K562 (cell line): Measurements from ENCODE around the gene ZNF148. TPM values are rescaled to one million over a fixed set of nuclear protein-coding genes. Genes with fewer than 3 reads are reported as not detected.

Source experiments
- ATAC-seq: fragments of 200-7000 bp; cut with Tn5 transposase; 3 replicates; pipeline ENCODE4 v1.9.1; 2020; ENCODE audit warnings: moderate library complexity
- BruUV-seq: library from RNA; stranded (reverse); fragments of 400-500 nt; replicated peaks from 2 replicates; lab custom pipeline; 2021; lab: Mats Ljungman, UMichigan
- CTCF ChIA-PET: fragments of 300-600 bp; formaldehyde crosslinking; extraction: SDS; loops from one replicate; lab custom pipeline; 2021; ENCODE audit warnings: low intra/inter-chr PET ratio; lab: Yijun Ruan, JAX
- POLR2A ChIA-PET: fragments of 300-600, 350-650 bp; sonication (Branson Sonifier 250); formaldehyde crosslinking; extraction: SDS; loops from one replicate; lab custom pipeline; 2021; ENCODE audit warnings: antibody characterized with exemption, inconsistent platforms; lab: Yijun Ruan, JAX
- DNase-seq, 4 experiments: peaks; one replicate each; pipeline versions ENCODE4 v3.0.0 to v3.0.0-alpha.2; 2011 to 2018; ENCODE audit warnings: low spot score in 3 of 4, mixed read lengths in 3 of 4; ENCODE audit errors: extremely low read depth in 1 of 4
- FAIRE-seq: peaks from 2 replicates; lab custom pipeline; 2011; peaks lifted over from hg19 to GRCh38; lab: Jason Lieb, UNC
- H2AFZ ChIP-seq: 2 replicates; pipeline ENCODE4 v1.6.0; 2011; ENCODE audit warnings: low read depth, low read length, control low read depth, inconsistent platforms
- H3K27ac ChIP-seq: fragments of 200-600 bp; 3 replicates; pipeline ENCODE4 v1.8.0; 2011; ENCODE audit warnings: low read depth, mild to moderate bottlenecking, control low read depth, inconsistent platforms, low read length, moderate library complexity, mixed read lengths; ENCODE audit errors: extremely low read depth
- H3K27me3 ChIP-seq, 2 experiments: fragments of 300-600 bp in 1 of 2; 2 replicates in 1 of 2; 3 replicates in 1 of 2; pipeline versions ENCODE4 v1.6.0 to v1.8.0; 2011; ENCODE audit warnings: inconsistent platforms in 2 of 2, low read length in 2 of 2, mild to moderate bottlenecking in 1 of 2, mixed read lengths in 1 of 2, moderate library complexity in 1 of 2; ENCODE audit not compliant: control insufficient read depth in 2 of 2, insufficient read depth in 2 of 2
- H3K36me3 ChIP-seq: fragments of 300-600 bp; 3 replicates; pipeline ENCODE4 v1.8.0; 2011; ENCODE audit warnings: mild to moderate bottlenecking, low read length, inconsistent platforms; ENCODE audit not compliant: control insufficient read depth, insufficient read depth
- H3K4me1 ChIP-seq, 2 experiments: fragments of 200-600 bp in 1 of 2; replicated peaks in 1 of 2; 2 replicates in 1 of 2; 3 replicates in 1 of 2; pipeline versions ENCODE4 v1.5.1 to v1.8.0; 2011; ENCODE audit warnings: inconsistent platforms in 2 of 2, low read length in 2 of 2, mild to moderate bottlenecking in 1 of 2, mixed read lengths in 1 of 2, moderate library complexity in 1 of 2; ENCODE audit not compliant: control insufficient read depth in 2 of 2, insufficient read depth in 2 of 2
- H3K4me2 ChIP-seq: 2 replicates; pipeline ENCODE4 v1.6.1; 2011; ENCODE audit warnings: low read length, control low read depth, inconsistent platforms, mixed read lengths; ENCODE audit not compliant: insufficient read depth
- H3K4me3 ChIP-seq: fragments of 200-600 bp; sonication (generic), shearing (Covaris generic); 2 replicates; pipeline ENCODE4 v1.5.1; 2016; ENCODE audit warnings: control low read depth, inconsistent platforms
- H3K79me2 ChIP-seq: fragments of 200-600 bp; 3 replicates; pipeline ENCODE4 v1.8.0; 2011; ENCODE audit warnings: low read length, inconsistent platforms; ENCODE audit not compliant: control insufficient read depth, insufficient read depth
- H3K9ac ChIP-seq, 2 experiments: 2 replicates each; pipeline versions ENCODE4 v1.6.0 to v1.6.1; 2011; ENCODE audit warnings: low read depth in 2 of 2, low read length in 2 of 2, control low read depth in 1 of 2, inconsistent platforms in 1 of 2, mild to moderate bottlenecking in 1 of 2, mixed read lengths in 1 of 2; ENCODE audit not compliant: insufficient read depth in 1 of 2
- H3K9me1 ChIP-seq: one replicate; pipeline ENCODE4 v1.6.0; 2011; ENCODE audit warnings: inconsistent platforms, mild to moderate bottlenecking, low read length, moderate library complexity; ENCODE audit not compliant: control insufficient read depth, insufficient read depth
- H3K9me3 ChIP-seq: replicated peaks from 2 replicates; pipeline ENCODE4 v1.5.1; 2011; ENCODE audit warnings: low read depth, low read length, inconsistent platforms; ENCODE audit not compliant: control insufficient read depth, insufficient read depth
- H4K20me1 ChIP-seq: replicated peaks from 2 replicates; pipeline ENCODE4 v1.6.1; 2011; ENCODE audit warnings: low read length, inconsistent platforms, mixed read lengths; ENCODE audit not compliant: control insufficient read depth, insufficient read depth
- EZH2 ChIP-seq: IDR thresholded peaks from 2 replicates; pipeline ENCODE4 v1.6.1; 2012; ENCODE audit warnings: low read depth, mild to moderate bottlenecking, inconsistent platforms, low read length, borderline replicate concordance
- HDGF ChIP-seq: fragments of 450-650 bp; IDR thresholded peaks from 2 replicates; pipeline ENCODE4 v1.6.1; 2016
- HMG20B ChIP-seq: fragments of 250-450 bp; sonication (Bioruptor Pico); IDR thresholded peaks from 2 replicates; pipeline ENCODE4 v1.5.0; 2021; ENCODE audit warnings: mild to moderate bottlenecking
- MCM5 ChIP-seq: fragments of 450-650 bp; IDR thresholded peaks from 2 replicates; pipeline ENCODE4 v1.6.1; 2016; ENCODE audit warnings: low read depth
- PHF21A ChIP-seq: fragments of 450-650 bp; IDR thresholded peaks from 2 replicates; pipeline ENCODE4 v1.6.1; 2017; ENCODE audit warnings: low read depth, borderline replicate concordance
- RBM15 ChIP-seq: fragments of 200-400 bp; formaldehyde crosslinking; IDR thresholded peaks from 2 replicates; pipeline ENCODE4 v1.6.1; 2018; ENCODE audit warnings: mild to moderate bottlenecking, low read length, moderate library complexity; ENCODE audit not compliant: insufficient read depth
- RFX1 ChIP-seq: fragments of 450-650 bp; IDR thresholded peaks from 2 replicates; pipeline ENCODE4 v1.6.1; 2016; ENCODE audit warnings: mild to moderate bottlenecking, moderate library complexity
- SMAD1 ChIP-seq: fragments of 150-350 bp; IDR thresholded peaks from 2 replicates; pipeline ENCODE4 v1.6.1; 2014; ENCODE audit warnings: low read length, low read depth; ENCODE audit not compliant: partially characterized antibody
- SMARCA4 ChIP-seq: fragments of 450-650 bp; IDR thresholded peaks from 2 replicates; pipeline ENCODE4 v1.6.1; 2016
- SMARCC2 ChIP-seq: fragments of 450-650 bp; IDR thresholded peaks from 2 replicates; pipeline ENCODE4 v1.6.1; 2017; ENCODE audit warnings: antibody characterized with exemption, moderate library complexity, mild to moderate bottlenecking, low read depth
- SRSF3 ChIP-seq: fragments of 200-400 bp; formaldehyde crosslinking; IDR thresholded peaks from 2 replicates; pipeline ENCODE4 v1.6.1; 2016; ENCODE audit warnings: mild to moderate bottlenecking, low read length, moderate library complexity; ENCODE audit not compliant: insufficient read depth
- TAF7 ChIP-seq: fragments of 450-650 bp; IDR thresholded peaks from 2 replicates; pipeline ENCODE4 v1.6.1; 2016; ENCODE audit warnings: missing genetic modification characterization, missing compliant biosample characterization
- U2AF2 ChIP-seq: fragments of 200-400 bp; formaldehyde crosslinking; optimal IDR thresholded peaks from 2 replicates; pipeline ENCODE3; 2017; ENCODE audit warnings: low read depth, mild to moderate bottlenecking, low read length
- ZBTB26 ChIP-seq: fragments of 450-650 bp; formaldehyde crosslinking; IDR thresholded peaks from 2 replicates; pipeline ENCODE4 v1.4.0; 2022; ENCODE audit warnings: missing genetic modification characterization
- ZKSCAN1 ChIP-seq: fragments of 150-350 bp; IDR thresholded peaks from 2 replicates; pipeline ENCODE4 v1.6.1; 2016; ENCODE audit warnings: low read depth, low read length
- ZKSCAN8 ChIP-seq: fragments of 200-800 bp; sonication (Bioruptor generic); IDR thresholded peaks from 2 replicates; pipeline ENCODE4 v1.6.1; 2016; ENCODE audit warnings: missing genetic modification characterization, missing compliant biosample characterization
- ZNF184 ChIP-seq: sonication (generic); formaldehyde crosslinking; IDR thresholded peaks from 2 replicates; pipeline ENCODE4 v1.5.0; 2020; ENCODE audit warnings: missing genetic modification reagents
- ZNF212 ChIP-seq: fragments of 450-650 bp; formaldehyde crosslinking; IDR thresholded peaks from 2 replicates; pipeline ENCODE4 v1.4.0; 2020; ENCODE audit warnings: mild to moderate bottlenecking
- ZNF668 ChIP-seq: fragments of 250-450 bp; sonication (Bioruptor Pico); IDR thresholded peaks from 2 replicates; pipeline ENCODE4 v1.8.0; 2022; ENCODE audit warnings: mild to moderate bottlenecking, inconsistent platforms
- WGBS: fragments of 100-300 bp; shearing (Covaris generic); methylation state at CpG from one replicate; pipeline ENCODE4 v1.1.6; 2016; ENCODE audit warnings: low coverage, mixed read lengths; ENCODE audit not compliant: insufficient coverage; ENCODE audit errors: missing lambda C conversion rate; 5-methylcytosine and 5-hydroxymethylcytosine counted together
- in situ Hi-C: fragments of 300-500 bp; cut with MboI; formaldehyde crosslinking; loops from 4 replicates; pipeline ENCODE4 v1.15.0; 2018; ENCODE audit warnings: inconsistent platforms, mixed read lengths
- intact Hi-C: fragments of 100-400 bp; cut with micrococcal nuclease; formaldehyde crosslinking; loops from 2 replicates; pipeline ENCODE4 v1.14.2; 2022
- polyA plus RNA-seq, 8 experiments: library from polyadenylated mRNA; depleted of rRNA in 4 of 8; stranded (reverse) in 5 of 8; unstranded in 3 of 8; fragments of >200 nt; fragmentation: Nextera tagmentation in 2 of 8; fragmentation: Illumina TruSeq in 1 of 8; extraction: Ambion mirVana in 2 of 8; extraction: Trizol in 1 of 8; gene quantifications; 2 replicates each; pipeline versions ENCODE4 v1.2.1 to v1.2.3, GENCODE V29; 2011 to 2014; ENCODE audit warnings: inconsistent platforms in 1 of 8, missing spikeins in 1 of 8
- total RNA-seq, 7 experiments: library from RNA; depleted of rRNA in 6 of 7; stranded (reverse); fragments of >200 nt in 6 of 7; fragmentation: Illumina TruSeq in 2 of 7; extraction: Trizol in 2 of 7; gene quantifications; 2 replicates each; pipeline versions ENCODE4 v1.2.1 to v1.2.3, GENCODE V29; 2011 to 2021; ENCODE audit warnings: low replicate concordance in 1 of 7

The ZNF148 gene
- total and polyA plus RNA-seq, 9 of the 15 experiments (the other 6 are each of a cell fraction or from before 2014, with no cell fraction given) = 2.7 to 15.1 (median 8.3) TPM

- Histone ChIP-seq H2AFZ (no peak overlapping the region), H3K9me1 (no peaks in the 10 kb centered on the region), H3K9ac (no peak overlapping the region), H3K4me3 (no peak overlapping the region), H3K27me3 (no peaks in the 10 kb centered on the region), H3K36me3 (no peaks in the 10 kb centered on the region), H3K4me1 (no peaks in the 10 kb centered on the region), H3K79me2 (no peaks in the 10 kb centered on the region), H4K20me1 (no peaks in the 10 kb centered on the region), H3K4me2 (no peak overlapping the region), H3K27ac (no peak overlapping the region), H3K9me3 (no peaks in the 10 kb centered on the region)
- ATAC-seq (no peak; the same call in 2 of the 3 replicates), DNase-seq (no peak), FAIRE-seq (no peak)
- POLR2A ChIA-PET = interaction anchor here (1.4 kb wide), 1 partner anchor 20 kb away, joined by 4 read pairs; no protein-coding TSS in a partner anchor
- WGBS = 19% methylated on average over 6 of the region's 7 CpGs
- BruUV-seq = no TSS peak
- intact Hi-C loops = no loop called here
- CTCF ChIA-PET = no interaction called here
- TF ChIP-seq ZNF184 (CRISPR knock-in tag) = no peak
- no peak for TF ChIP-seq RBM15
- no peak for TF ChIP-seq PHF21A
- TF ChIP-seq ZNF668 = no peak
- TF ChIP-seq U2AF2 = no peak
- no peak for TF ChIP-seq ZKSCAN1
- in situ Hi-C loops = no loop called here
Observed at GRCh38 chr3:125220727-125221429, 154.2 kb downstream of the ZNF148 start.

- no peak for DNase-seq
- Histone ChIP-seq H3K9me3 (no peaks in the 10 kb centered on the region), H3K4me2 (no peak overlapping the region), H2AFZ (no peak overlapping the region), H3K79me2 (no peaks in the 10 kb centered on the region), H3K9me1 (no peaks in the 10 kb centered on the region), H3K4me3 (no peak overlapping the region), H4K20me1 (no peaks in the 10 kb centered on the region), H3K9ac (no peak overlapping the region), H3K27ac (no peak overlapping the region), H3K36me3 (no peaks in the 10 kb centered on the region), H3K27me3 (no peaks in the 10 kb centered on the region), H3K4me1 (no peaks in the 10 kb centered on the region)
- POLR2A ChIA-PET = no interaction called here
- whole genome bisulfite sequencing = 60% methylated on average over 10 of the region's 10 CpGs
- no peak for FAIRE-seq
- ATAC-seq = no peak
- BruUV-seq = no TSS peak
- in situ Hi-C loops (no loop called here), intact Hi-C loops (no loop called here)
- CTCF ChIA-PET = no interaction called here
- no peak for TF ChIP-seq SRSF3
- TF ChIP-seq SMARCA4 = no peak
- no peak for TF ChIP-seq HDGF
- no peak for TF ChIP-seq MCM5
- no peak for TF ChIP-seq SMARCC2
- TF ChIP-seq SMAD1 = no peak
- no peak for TF ChIP-seq EZH2
- no peak for TF ChIP-seq TAF7 (tag)
- no peak for TF ChIP-seq ZBTB26 (CRISPR knock-in tag)
- TF ChIP-seq RFX1 = no peak
- no peak for TF ChIP-seq ZNF212 (CRISPR knock-in tag)
- TF ChIP-seq HMG20B = no peak
- TF ChIP-seq ZKSCAN8 (CRISPR knock-in tag) = no peak
Observed at GRCh38 chr3:125220183-125220582, 154.9 kb downstream of the ZNF148 start.
